Colonic mucosa (tissue), 4 donors: ENCODE data around the gene FBXO22. TPM values are rescaled to one million over a fixed set of nuclear protein-coding genes. Genes with fewer than 3 reads are reported as not detected.
"Not testable (repeated sequence)": the region's sequence is repeated elsewhere in the genome, so short reads cannot be mapped to it uniquely, and the experiment has no call there.

Source experiments
- DNase-seq: peaks from one replicate; pipeline ENCODE4 v3.0.0-alpha.2; 2020
- H3K27ac ChIP-seq: fragments of 200-600 bp; one replicate; pipeline ENCODE4 v1.8.0; 2021
- H3K27me3 ChIP-seq: fragments of 200-600 bp; one replicate; pipeline ENCODE4 v1.8.0; 2021
- H3K36me3 ChIP-seq: fragments of 200-600 bp; one replicate; pipeline ENCODE4 v1.8.0; 2021
- H3K4me1 ChIP-seq: fragments of 200-600 bp; one replicate; pipeline ENCODE4 v1.8.0; 2021; ENCODE audit warnings: mild to moderate bottlenecking
- H3K4me3 ChIP-seq: fragments of 200-600 bp; one replicate; pipeline ENCODE4 v1.8.0; 2021
- H3K9ac ChIP-seq, 2 donors: one replicate each; pipeline ENCODE4 v1.7.0; 2013; ENCODE audit warnings: control low read depth in 2 of 2, low read depth in 2 of 2, low read length in 2 of 2
- H3K9me3 ChIP-seq: fragments of 200-600 bp; one replicate; pipeline ENCODE4 v1.8.0; 2021
- intact Hi-C: fragments of 100-400 bp; cut with DNase I; formaldehyde crosslinking; loops from one replicate; pipeline ENCODE4 v1.14.1; 2022
- total RNA-seq, 2 donors: library from RNA; stranded (reverse); fragmentation: NEBNext Ultra II Directional in 1 of 2; extraction: Animal tissue kit (Norgen Biotek cat#: 25700) in 1 of 2; gene quantifications; one replicate each; pipeline ENCODE4 v1.2.1, GENCODE V29; 2021
- TF ChIP-seq, protein P1 (sequence below): fragments of 200-600 bp; IDR thresholded peaks from one replicate; pipeline ENCODE4 v1.8.0; 2022; ENCODE audit warnings: antibody characterized with exemption, mild to moderate bottlenecking
- donor health status: healthy.
- donor health status: DM: no; HTN: no; CAD: no.
- donor health status: DM: no; HTN: no; CAD: no.

Gene FBXO22
- total RNA-seq, 2 donors from 2014 or later, result 30.7 to 40.1 TPM

DNA sequence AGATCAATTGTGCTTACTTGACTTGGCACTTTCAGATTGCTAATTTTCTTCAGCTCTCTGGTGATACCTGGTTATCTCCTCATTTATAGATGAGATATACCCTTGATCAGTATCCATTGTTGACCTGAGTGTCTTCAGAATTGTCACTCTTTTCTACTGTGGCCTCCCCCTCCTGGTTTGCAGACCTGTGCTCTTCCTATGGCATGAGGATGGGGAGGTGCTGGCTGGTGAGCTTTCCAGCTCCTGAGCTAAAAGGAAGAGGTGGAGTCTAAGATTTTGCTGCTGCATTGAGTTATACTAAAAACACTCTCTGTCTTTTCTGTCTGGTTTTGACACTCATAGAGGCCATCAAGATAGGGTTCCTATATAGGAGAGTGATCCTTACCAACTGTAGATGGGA is 36.8 kb upstream of the FBXO22 start:
- Histone ChIP-seq H3K36me3 (no peaks in the 10 kb centered on the region), H3K9me3 (no peaks in the 10 kb centered on the region)
- TF ChIP-seq, protein P1, sequence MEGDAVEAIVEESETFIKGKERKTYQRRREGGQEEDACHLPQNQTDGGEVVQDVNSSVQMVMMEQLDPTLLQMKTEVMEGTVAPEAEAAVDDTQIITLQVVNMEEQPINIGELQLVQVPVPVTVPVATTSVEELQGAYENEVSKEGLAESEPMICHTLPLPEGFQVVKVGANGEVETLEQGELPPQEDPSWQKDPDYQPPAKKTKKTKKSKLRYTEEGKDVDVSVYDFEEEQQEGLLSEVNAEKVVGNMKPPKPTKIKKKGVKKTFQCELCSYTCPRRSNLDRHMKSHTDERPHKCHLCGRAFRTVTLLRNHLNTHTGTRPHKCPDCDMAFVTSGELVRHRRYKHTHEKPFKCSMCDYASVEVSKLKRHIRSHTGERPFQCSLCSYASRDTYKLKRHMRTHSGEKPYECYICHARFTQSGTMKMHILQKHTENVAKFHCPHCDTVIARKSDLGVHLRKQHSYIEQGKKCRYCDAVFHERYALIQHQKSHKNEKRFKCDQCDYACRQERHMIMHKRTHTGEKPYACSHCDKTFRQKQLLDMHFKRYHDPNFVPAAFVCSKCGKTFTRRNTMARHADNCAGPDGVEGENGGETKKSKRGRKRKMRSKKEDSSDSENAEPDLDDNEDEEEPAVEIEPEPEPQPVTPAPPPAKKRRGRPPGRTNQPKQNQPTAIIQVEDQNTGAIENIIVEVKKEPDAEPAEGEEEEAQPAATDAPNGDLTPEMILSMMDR, result no peak

DNA sequence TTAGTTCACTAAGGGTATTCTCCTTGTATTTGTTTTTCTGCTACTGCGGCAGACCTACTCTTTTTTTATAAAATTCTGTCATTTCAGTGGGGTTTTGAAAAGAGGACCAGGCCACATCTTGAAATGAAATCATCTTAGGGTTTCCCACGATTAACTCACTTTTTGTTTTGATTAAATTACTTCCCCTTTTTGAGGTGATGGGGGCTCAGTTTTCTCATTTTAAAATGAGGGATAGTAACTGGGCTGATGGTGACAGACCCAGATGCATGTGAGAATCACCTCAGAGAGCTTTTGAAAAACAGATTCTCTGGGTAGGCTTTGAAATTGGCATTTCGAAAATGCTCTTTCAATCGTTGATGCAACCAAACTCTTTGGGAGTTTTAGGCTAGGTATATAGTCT is 36.2 kb upstream of the FBXO22 start:
- H3K9me3 ChIP-seq, result no peaks in the 10 kb centered on the region
- TF ChIP-seq, protein P1, result no peak
- no peak for DNase-seq
- intact Hi-C loops, result no loop called here
- no peaks in the 10 kb centered on the region for H3K36me3 ChIP-seq
- no peaks in the 10 kb centered on the region for H3K27me3 ChIP-seq
- H3K27ac ChIP-seq, result no peak overlapping the region
- H3K4me1 ChIP-seq, result no peaks in the 10 kb centered on the region
- H3K9ac ChIP-seq, result no peak overlapping the region
- H3K4me3 ChIP-seq, result no peak overlapping the region

More for the DNA sequence above, 36.8 kb upstream of the FBXO22 start:
- no peaks in the 10 kb centered on the region for H3K27me3 ChIP-seq
- no peak overlapping the region for H3K4me3 ChIP-seq
- no peak overlapping the region for H3K27ac ChIP-seq
- H3K9ac ChIP-seq, result no peak overlapping the region
- DNase-seq, result no peak
- H3K4me1 ChIP-seq, result no peaks in the 10 kb centered on the region
- intact Hi-C loops, result no loop called here

DNA sequence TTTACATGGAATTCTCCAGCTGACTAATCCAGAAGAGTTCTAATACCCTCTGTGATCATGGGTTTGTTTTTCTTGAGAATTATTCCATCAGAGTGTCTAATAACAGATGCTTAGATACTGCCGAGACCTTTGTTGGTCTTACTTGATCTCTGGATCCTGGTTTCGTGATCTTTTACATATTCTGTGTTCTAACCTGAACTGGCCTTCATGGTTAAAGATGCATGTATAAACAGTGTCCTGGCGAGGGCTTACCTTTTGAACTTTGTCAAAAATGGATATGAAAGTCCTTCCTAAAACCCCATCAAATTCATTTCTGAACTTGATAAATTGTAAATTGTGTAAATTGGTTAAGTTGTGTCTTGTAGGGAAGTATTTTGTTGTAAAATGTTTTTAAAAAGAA is 35.7 kb upstream of the FBXO22 start:
- no peaks in the 10 kb centered on the region for H3K27me3 ChIP-seq
- no peaks in the 10 kb centered on the region for H3K9me3 ChIP-seq
- no peak for DNase-seq
- TF ChIP-seq, protein P1, result no peak
- H3K9ac ChIP-seq, result no peak overlapping the region
- no peak overlapping the region for H3K4me3 ChIP-seq
- H3K27ac ChIP-seq, result no peak overlapping the region
- intact Hi-C loops, result no loop called here
- H3K36me3 ChIP-seq, result no peaks in the 10 kb centered on the region
- H3K4me1 ChIP-seq, result no peaks in the 10 kb centered on the region

DNA sequence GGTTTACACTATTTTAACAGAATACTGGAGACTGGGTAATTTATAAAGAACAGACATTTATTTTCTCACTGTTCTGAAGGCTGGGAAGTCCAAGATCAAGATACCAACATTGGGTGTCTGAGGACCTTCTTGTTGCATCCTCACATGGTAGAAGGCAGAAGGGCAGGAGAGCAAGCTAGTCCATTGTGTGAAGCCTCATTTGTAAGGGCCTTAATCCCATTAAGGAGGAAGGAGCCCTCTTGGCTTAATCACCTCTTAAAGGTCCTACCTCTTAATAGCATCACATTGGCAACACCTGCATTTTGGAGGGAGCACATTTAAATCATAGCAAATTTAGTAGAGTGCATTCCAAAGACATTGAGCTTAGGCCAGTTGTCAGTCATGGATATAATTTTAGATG is 34.2 kb upstream of the FBXO22 start:
- no peaks in the 10 kb centered on the region for H3K4me1 ChIP-seq
- TF ChIP-seq, protein P1, result no peak
- intact Hi-C loops, result no loop called here
- no peak overlapping the region for H3K4me3 ChIP-seq
- no peak overlapping the region for H3K27ac ChIP-seq
- no peaks in the 10 kb centered on the region for H3K36me3 ChIP-seq
- no peaks in the 10 kb centered on the region for H3K27me3 ChIP-seq
- H3K9me3 ChIP-seq, result no peaks in the 10 kb centered on the region
- no peak overlapping the region for H3K9ac ChIP-seq
- DNase-seq, result no peak

DNA sequence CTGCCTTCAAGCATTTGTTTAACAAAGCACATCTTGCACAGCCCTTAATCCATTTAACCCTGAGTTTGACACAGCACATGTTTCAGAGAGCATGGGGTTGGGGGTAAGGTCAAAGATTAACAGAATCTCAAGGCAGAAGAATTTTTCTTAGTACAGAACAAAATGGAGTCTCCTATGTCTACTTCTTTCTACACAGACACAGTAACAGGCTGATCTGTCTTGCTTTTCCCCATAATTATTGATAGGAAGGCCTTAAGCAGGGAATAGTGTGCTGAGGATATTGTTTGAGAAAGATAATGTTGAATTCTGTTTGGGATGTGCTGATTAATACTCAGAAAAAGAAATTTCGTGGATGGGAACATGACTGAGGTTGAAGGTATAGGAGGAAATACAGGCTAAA is 32.1 kb upstream of the FBXO22 start:
- DNase-seq, H3K27ac ChIP-seq, H3K4me3 ChIP-seq, H3K9ac ChIP-seq, H3K27me3 ChIP-seq, H3K36me3 ChIP-seq, H3K9me3 ChIP-seq, H3K4me1 ChIP-seq, intact Hi-C loops: not testable (repeated sequence)

DNA sequence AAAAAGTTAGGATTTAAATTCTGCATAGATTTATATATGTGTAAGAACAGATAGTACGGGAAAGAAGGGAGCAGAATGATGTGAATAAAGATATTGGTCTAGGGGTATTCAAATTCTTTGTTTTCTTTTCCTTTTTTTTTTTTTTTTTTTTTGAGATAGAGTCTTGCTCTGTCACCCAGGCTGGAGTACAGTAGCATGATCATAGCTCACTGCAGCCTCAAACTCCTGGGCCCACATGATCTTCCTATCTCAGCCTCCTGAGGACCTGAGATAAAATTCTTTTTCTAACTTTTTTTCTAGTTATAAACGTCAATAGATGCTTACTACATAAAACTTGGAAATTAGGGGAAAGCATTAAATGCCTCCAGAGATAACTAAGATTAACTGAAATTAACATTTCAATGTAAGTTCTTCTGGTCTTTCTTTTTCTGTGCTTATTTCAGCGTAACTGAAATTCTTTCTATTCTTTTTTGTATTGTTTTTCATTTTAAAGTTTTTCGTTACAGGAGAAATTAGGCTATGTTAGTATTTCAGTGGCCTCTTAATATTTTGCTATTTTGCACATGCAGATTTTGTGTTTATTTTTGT is 31.2 kb upstream of the FBXO22 start:
- H3K9me3 ChIP-seq, result no peaks in the 10 kb centered on the region
- H3K4me1 ChIP-seq, result no peaks in the 10 kb centered on the region
- no peaks in the 10 kb centered on the region for H3K27me3 ChIP-seq
- H3K4me3 ChIP-seq, result no peak overlapping the region
- DNase-seq, result no peak
- TF ChIP-seq, protein P1, result no peak
- intact Hi-C loops, result no loop called here
- H3K9ac ChIP-seq, result no peak overlapping the region
- H3K36me3 ChIP-seq, result no peaks in the 10 kb centered on the region
- H3K27ac ChIP-seq, result no peak overlapping the region
